ENCODE data around the gene OR52N5. TPM values are rescaled to one million over a fixed set of nuclear protein-coding genes. Genes with fewer than 3 reads are reported as not detected.

Gene OR52N5
- not detected in 2 replicates for total RNA-seq

DNA sequence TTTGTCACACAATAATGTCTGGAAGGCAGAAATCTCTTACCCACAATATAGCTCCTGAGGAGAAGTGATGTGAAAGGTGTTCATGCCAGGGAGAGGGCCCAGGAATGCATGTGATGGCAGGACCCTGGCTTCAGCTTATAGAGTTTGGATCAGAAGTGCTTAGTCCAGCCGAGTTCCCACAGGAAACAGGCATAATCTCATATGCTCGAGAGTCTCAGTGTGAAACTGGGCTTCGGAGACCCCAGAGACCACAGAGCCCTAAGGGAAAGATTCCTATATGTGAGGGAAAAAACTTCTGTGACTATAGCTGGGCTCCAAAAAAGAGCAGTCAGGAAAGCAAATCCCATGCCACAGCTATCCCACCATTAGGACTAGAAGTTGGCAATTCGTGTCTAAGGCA, at the start of gene OR52N5:
OR52N5 (minus strand) TSS at position 101 of the 400 bp plus-strand sequence. CDS start 4,721 bp downstream, outside the sequence.

GRCh38 chr11:5808500-5809121, 25.5 kb upstream of the OR52N5 start, which contains the start of gene OR52N2:
Gene OR52N2, plus strand, starts transcription at chr11:5808924. Its CDS starts 11,412 bp downstream, at chr11:5820336.

DNA sequence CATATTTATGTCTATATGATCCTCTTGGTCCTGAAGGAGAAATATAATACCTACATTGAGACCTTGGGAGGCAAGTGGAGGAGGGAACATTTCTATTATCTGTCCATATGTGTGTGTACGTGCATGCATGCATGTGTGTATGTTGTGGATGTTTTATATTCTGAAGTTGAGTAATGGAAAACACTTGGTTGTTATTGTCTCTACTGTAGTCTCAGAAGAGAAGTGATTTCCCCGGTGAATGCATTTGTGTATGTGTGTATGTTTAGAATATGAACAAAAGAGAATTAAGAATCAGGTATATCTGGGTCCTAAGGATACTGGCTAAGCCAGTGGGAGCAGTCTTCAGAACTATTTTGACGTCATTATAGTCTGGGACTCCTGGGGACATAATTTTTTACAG, 8.0 kb upstream of the OR52N5 start, which contains the start of gene OR52N1:
OR52N1 (minus strand) TSS at position 101 of the 400 bp plus-strand sequence. CDS start 2,449 bp downstream, outside the sequence.

DNA sequence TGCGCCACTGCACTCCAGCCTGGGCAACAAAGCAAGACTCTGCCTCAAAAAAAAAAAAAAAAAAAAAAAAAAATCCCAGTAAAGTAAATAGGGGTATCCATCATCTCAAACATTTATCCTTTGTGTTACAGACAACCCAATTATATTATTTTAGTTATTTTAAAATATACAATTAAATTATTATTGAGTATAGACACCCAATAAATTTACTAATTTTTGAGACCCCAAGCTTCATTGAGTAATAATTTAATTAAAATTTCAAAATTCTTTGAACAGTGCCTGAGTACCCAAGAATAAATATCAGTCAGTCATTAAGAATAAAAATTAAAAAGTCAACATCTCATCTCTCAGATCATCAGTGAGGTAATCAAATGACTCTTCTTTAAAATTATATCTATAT, 29.2 kb downstream of the OR52N5 start, which contains the start of gene OR52N4:
OR52N4 (plus strand) TSS at position 301 of the 400 bp plus-strand sequence. CDS start 498 bp downstream, outside the sequence.

GRCh38 chr11:5736396-5736795, 46.8 kb downstream of the OR52N5 start, which contains the start of gene OR56B1:
Gene OR56B1, plus strand, starts transcription at chr11:5736448. Its CDS starts 69 bp downstream, at chr11:5736517.

Other genes with a start within 250 kb of the OR52N5 start
- not detected in 2 replicates for gene OR52H1, start 234.8 kb downstream of the OR52N5 start, total RNA-seq
- gene OR52B6, start 202.5 kb downstream of the OR52N5 start, total RNA-seq: not detected in 2 replicates
- 2.0 and 2.6 TPM in 2 replicates for gene TRIM6, start 186.7 kb downstream of the OR52N5 start, total RNA-seq
- 4.7 and 5.9 TPM in 2 replicates for gene TRIM34, start 158.4 kb downstream of the OR52N5 start, total RNA-seq
- gene TRIM5, start 98.3 kb downstream of the OR52N5 start, total RNA-seq: 26.1 and 31.9 TPM in 2 replicates
- 49.7 and 86.0 TPM in 2 replicates for gene TRIM22, start 93.6 kb downstream of the OR52N5 start, total RNA-seq
- gene OR56B1, start 46.9 kb downstream of the OR52N5 start, total RNA-seq: not detected in 2 replicates
- gene OR52N4, start 29.1 kb downstream of the OR52N5 start, total RNA-seq: not detected in 2 replicates
- not detected in 2 replicates for gene OR52N1, start 7.9 kb upstream of the OR52N5 start, total RNA-seq
- not detected in 2 replicates for gene OR52N2, start 25.6 kb upstream of the OR52N5 start, total RNA-seq
- gene OR52E6, start 58.5 kb upstream of the OR52N5 start, total RNA-seq: not detected in 2 replicates
- gene OR52E8, start 74.3 kb upstream of the OR52N5 start, total RNA-seq: not detected in 2 replicates
- gene OR52E4, start 97.3 kb upstream of the OR52N5 start, total RNA-seq: not detected in 2 replicates
- not detected in 2 replicates for gene OR52E5, start 109.9 kb upstream of the OR52N5 start, total RNA-seq
- not detected in 2 replicates for gene OR56A3, start 158.9 kb upstream of the OR52N5 start, total RNA-seq
- gene OR56A5, start 185.1 kb upstream of the OR52N5 start, total RNA-seq: not detected in 2 replicates
- not detected in 2 replicates for gene OR52L1, start 203.6 kb upstream of the OR52N5 start, total RNA-seq
- gene OR56A4, start 223.6 kb upstream of the OR52N5 start, total RNA-seq: not detected in 2 replicates
- not detected in 2 replicates for gene OR56A1, start 247.4 kb upstream of the OR52N5 start, total RNA-seq

Measured in subcutaneous preadipocyte (primary cell).